Kidney epithelial cell (primary cell): ENCODE measurements around the gene FLVCR1. TPM values are rescaled to one million over a fixed set of nuclear protein-coding genes. Genes with fewer than 3 reads are reported as not detected.
A peak's percentile ranks its signal among the peaks of the same experiment; 100 is the strongest.
"Not testable (repeated sequence)": the region's sequence is repeated elsewhere in the genome, so short reads cannot be mapped to it uniquely, and the experiment has no call there.

ENCODE experiments used
- DNase-seq: peaks from one replicate; pipeline ENCODE4 v3.0.0-alpha.2; 2010; ENCODE audit warnings: low read depth
- H3K27me3 ChIP-seq: 2 replicates; pipeline ENCODE4 v1.6.0; 2011; ENCODE audit warnings: low read length; ENCODE audit not compliant: control insufficient read depth, insufficient read depth
- H3K36me3 ChIP-seq: 2 replicates; pipeline ENCODE4 v1.5.1; 2011; ENCODE audit warnings: low read length; ENCODE audit not compliant: control insufficient read depth, insufficient read depth
- H3K4me3 ChIP-seq: 2 replicates; pipeline ENCODE4 v1.5.1; 2011; ENCODE audit warnings: low read depth, mild to moderate bottlenecking, control low read depth, low read length
- CTCF ChIP-seq: IDR thresholded peaks from 2 replicates; pipeline ENCODE4 v1.5.1; 2011; ENCODE audit warnings: mild to moderate bottlenecking, moderate library complexity, low read length, control low read depth, inconsistent platforms; ENCODE audit not compliant: insufficient read depth, poor library complexity, severe bottlenecking
- total RNA-seq: library from RNA; depleted of rRNA; stranded (reverse); fragments of >200 nt; gene quantifications from 2 replicates; pipeline ENCODE4 v1.2.3, GENCODE V29; 2015

Gene FLVCR1
- total RNA-seq, 1 donor from 2014 or later, result 3.9 TPM

DNA sequence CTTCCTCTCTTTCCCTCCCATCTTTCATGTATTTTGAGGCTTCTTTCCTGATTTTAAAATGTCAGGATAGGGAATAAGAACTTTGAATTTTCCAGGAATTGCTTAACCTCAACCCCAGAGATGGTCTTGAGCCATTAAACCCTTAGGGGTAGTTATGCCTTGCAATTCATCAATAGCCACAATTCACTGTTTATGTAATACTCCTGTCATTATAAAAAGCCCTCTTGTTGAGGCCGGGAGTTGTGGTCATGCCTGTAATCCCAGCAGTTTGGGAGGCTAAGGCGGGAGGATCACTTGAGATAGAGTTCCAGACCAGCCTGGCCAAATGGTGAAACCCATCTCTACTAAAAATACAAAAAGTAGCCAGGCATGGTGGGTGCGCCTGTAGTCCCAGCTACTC is 35.1 kb upstream of the FLVCR1 start:
- no peaks in the 10 kb centered on the region for H3K27me3 ChIP-seq
- no peak overlapping the region for H3K4me3 ChIP-seq
- no peak for DNase-seq
- H3K36me3 ChIP-seq, result no peaks in the 10 kb centered on the region
- no peak for TF ChIP-seq CTCF

- TF ChIP-seq CTCF, result no peak
- Histone ChIP-seq H3K36me3 (no peaks in the 10 kb centered on the region), H3K27me3 (no peaks in the 10 kb centered on the region), H3K4me3 (no peak overlapping the region)
- no peak for DNase-seq
Observed at GRCh38 chr1:212824201-212824600, 33.9 kb upstream of the FLVCR1 start.

DNA sequence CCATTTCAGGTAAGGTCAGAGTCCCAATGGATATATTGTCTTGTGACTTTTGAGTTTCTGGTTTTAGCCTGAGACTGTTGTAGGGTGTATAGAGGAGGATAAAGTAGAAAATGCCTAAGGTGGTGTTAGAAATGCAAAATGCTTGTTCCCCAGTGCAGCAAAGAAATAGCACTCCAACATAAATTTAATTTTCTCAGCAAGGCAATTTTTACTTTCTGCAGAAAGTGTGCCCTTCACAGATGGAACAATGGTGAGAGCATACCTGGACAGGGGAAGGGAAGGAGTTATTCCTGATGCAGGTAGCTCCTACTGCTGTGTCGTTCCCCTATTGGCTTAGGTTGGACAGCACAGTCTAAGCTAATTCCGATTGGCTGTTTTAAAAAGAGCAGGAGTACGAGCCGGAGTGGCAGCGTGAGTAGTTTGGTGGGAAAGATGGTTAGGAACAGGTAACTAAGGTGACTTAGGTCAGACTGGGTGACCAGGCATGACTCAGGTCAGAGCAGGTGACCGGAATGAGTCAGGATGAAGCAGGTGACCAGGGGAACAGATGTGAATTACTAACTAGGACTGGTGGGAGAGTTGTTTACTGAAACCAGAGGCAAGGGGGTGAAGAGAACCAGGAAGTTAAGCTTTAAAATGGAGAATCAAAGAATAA is 32.1 kb upstream of the FLVCR1 start:
- no peak for TF ChIP-seq CTCF
- Histone ChIP-seq H3K4me3 (no peak overlapping the region), H3K27me3 (no peaks in the 10 kb centered on the region), H3K36me3 (no peaks in the 10 kb centered on the region)
- DNase-seq, result no peak

DNA sequence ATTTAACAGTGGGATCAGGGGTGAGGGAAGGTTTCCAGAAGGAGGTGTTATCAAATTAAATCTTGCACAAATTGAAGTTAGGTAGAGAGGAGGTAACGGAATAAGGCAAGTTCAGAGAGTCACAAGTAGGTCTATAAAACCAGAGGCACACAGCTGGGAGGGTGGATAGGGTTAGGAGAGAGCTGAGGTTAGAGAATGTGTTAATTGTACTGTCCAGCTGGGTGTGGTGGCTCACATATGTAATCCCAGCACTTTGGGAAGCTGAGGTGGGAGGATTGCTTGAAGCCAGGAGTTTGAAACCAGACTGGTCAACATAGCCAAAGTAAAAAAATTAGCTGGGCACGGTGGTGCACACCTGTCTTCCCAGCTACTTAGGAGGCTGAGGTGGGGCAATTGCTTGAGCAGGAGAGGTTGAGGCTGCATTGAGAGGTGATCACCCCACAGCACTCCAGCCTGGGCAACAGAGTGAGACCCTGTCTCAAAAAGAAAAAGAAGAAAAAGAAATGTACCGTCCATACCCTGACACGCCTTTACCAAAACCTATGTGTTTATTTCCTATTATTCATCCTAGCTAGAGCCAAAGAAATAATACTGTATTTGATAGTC is 30.8 kb upstream of the FLVCR1 start:
- Histone ChIP-seq H3K36me3 (no peaks in the 10 kb centered on the region), H3K27me3 (no peaks in the 10 kb centered on the region), H3K4me3 (no peak overlapping the region)
- no peak for TF ChIP-seq CTCF
- DNase-seq, result no peak

GRCh38 chr1:212827831-212828278 is 30.2 kb upstream of the FLVCR1 start:
- Histone ChIP-seq H3K27me3 (no peaks in the 10 kb centered on the region), H3K36me3 (no peaks in the 10 kb centered on the region), H3K4me3 (no peak overlapping the region)
- no peak for TF ChIP-seq CTCF
- no peak for DNase-seq

- Histone ChIP-seq H3K4me3 (no peak overlapping the region), H3K27me3 (no peaks in the 10 kb centered on the region), H3K36me3 (no peaks in the 10 kb centered on the region)
- DNase-seq, result no peak
- no peak for TF ChIP-seq CTCF
Observed at GRCh38 chr1:212828395-212828794, 29.7 kb upstream of the FLVCR1 start.

GRCh38 chr1:212833211-212834207 is 24.6 kb upstream of the FLVCR1 start:
- not testable (repeated sequence) for H3K36me3 ChIP-seq, H3K4me3 ChIP-seq, H3K27me3 ChIP-seq
- peak; percentile 7 for DNase-seq
